ENCODE data around the gene FURIN.

FURIN gene

GRCh38 chr15:90869601-90870353, 1.4 kb downstream of the FURIN start:
- in situ Hi-C loops (cut with MboI; ENCODE audit: low sequenced_read_pairs): no loop called here

- in situ Hi-C loops (cut with MboI; ENCODE audit: low sequenced_read_pairs): no loop called here
Observed at GRCh38 chr15:90870354-90871138, 2.2 kb downstream of the FURIN start.

GRCh38 chr15:90871139-90871715, 2.8 kb downstream of the FURIN start:
- in situ Hi-C loops (cut with MboI; ENCODE audit: low sequenced_read_pairs): no loop called here

GRCh38 chr15:90871716-90872485, 3.5 kb downstream of the FURIN start:
- in situ Hi-C loops (cut with MboI; ENCODE audit: low sequenced_read_pairs): no loop called here

- in situ Hi-C loops (cut with MboI; ENCODE audit: low sequenced_read_pairs): no loop called here
Observed at GRCh38 chr15:90872486-90873184, 4.2 kb downstream of the FURIN start.

- in situ Hi-C loops (cut with MboI; ENCODE audit: low sequenced_read_pairs): no loop called here
Observed at GRCh38 chr15:90873488-90873997, 5.2 kb downstream of the FURIN start.

- in situ Hi-C loops (cut with MboI; ENCODE audit: low sequenced_read_pairs): no loop called here
Observed at GRCh38 chr15:90873998-90874605, 5.7 kb downstream of the FURIN start.

GRCh38 chr15:90874986-90875385, 6.6 kb downstream of the FURIN start:
- in situ Hi-C loops (cut with MboI; ENCODE audit: low sequenced_read_pairs): loop anchor here (25.0 kb wide), 2 partner anchors 163 to 363 kb away; partner anchors contain the start of gene BLM

GRCh38 chr15:90875549-90875981, 7.2 kb downstream of the FURIN start:
- in situ Hi-C loops (cut with MboI; ENCODE audit: low sequenced_read_pairs): loop anchor here (25.0 kb wide), 2 partner anchors 163 to 363 kb away; partner anchors contain the start of gene BLM

- in situ Hi-C loops (cut with MboI; ENCODE audit: low sequenced_read_pairs): loop anchor here (25.0 kb wide), 2 partner anchors 164 to 364 kb away; partner anchors contain the start of gene BLM
Observed at GRCh38 chr15:90876046-90876445, 7.7 kb downstream of the FURIN start.

- in situ Hi-C loops (cut with MboI; ENCODE audit: low sequenced_read_pairs): loop anchor here (25.0 kb wide), 2 partner anchors 164 to 364 kb away; partner anchors contain the start of gene BLM
Observed at GRCh38 chr15:90876512-90877170, 8.3 kb downstream of the FURIN start.

- in situ Hi-C loops (cut with MboI; ENCODE audit: low sequenced_read_pairs): loop anchor here (25.0 kb wide), 2 partner anchors 165 to 365 kb away; partner anchors contain the start of gene BLM
Observed at GRCh38 chr15:90877315-90877714, 8.9 kb downstream of the FURIN start.

GRCh38 chr15:90877996-90878395, 9.6 kb downstream of the FURIN start:
- in situ Hi-C loops (cut with MboI; ENCODE audit: low sequenced_read_pairs): loop anchor here (25.0 kb wide), 2 partner anchors 166 to 366 kb away; partner anchors contain the start of gene BLM

- in situ Hi-C loops (cut with MboI; ENCODE audit: low sequenced_read_pairs): loop anchor here (25.0 kb wide), 2 partner anchors 166 to 366 kb away; partner anchors contain the start of gene BLM
Observed at GRCh38 chr15:90878660-90879059, 10.3 kb downstream of the FURIN start.

GRCh38 chr15:90879730-90880366, 11.5 kb downstream of the FURIN start:
- in situ Hi-C loops (cut with MboI; ENCODE audit: low sequenced_read_pairs): loop anchor here (25.0 kb wide), 2 partner anchors 168 to 368 kb away; partner anchors contain the start of gene BLM

- in situ Hi-C loops (cut with MboI; ENCODE audit: low sequenced_read_pairs): loop anchor here (25.0 kb wide), 2 partner anchors 168 to 368 kb away; partner anchors contain the start of gene BLM
Observed at GRCh38 chr15:90880381-90881145, 12.2 kb downstream of the FURIN start.
